CD4-positive, alpha-beta T cell treated with Interleukin-2 at 100 ng/mL for 4 hours (primary cell): ENCODE results near the gene WDR49.
"Not testable (repeated sequence)": the region's sequence is repeated elsewhere in the genome, so short reads cannot be mapped to it uniquely, and the experiment has no call there.

Source experiments
- DNase-seq: peaks from one replicate; pipeline ENCODE4 v3.0.0-alpha.2; 2020; ENCODE audit warnings: low spot score

The WDR49 gene

GRCh38 chr3:167614196-167614595, 39.5 kb downstream of the WDR49 start:
- not testable (repeated sequence) for DNase-seq

GRCh38 chr3:167611718-167612117, 42.0 kb downstream of the WDR49 start:
- no peak for DNase-seq

- DNase-seq: no peak
Measured at GRCh38 chr3:167609156-167609555, 44.6 kb downstream of the WDR49 start.

GRCh38 chr3:167606836-167607235, 46.9 kb downstream of the WDR49 start:
- DNase-seq: no peak

DNA sequence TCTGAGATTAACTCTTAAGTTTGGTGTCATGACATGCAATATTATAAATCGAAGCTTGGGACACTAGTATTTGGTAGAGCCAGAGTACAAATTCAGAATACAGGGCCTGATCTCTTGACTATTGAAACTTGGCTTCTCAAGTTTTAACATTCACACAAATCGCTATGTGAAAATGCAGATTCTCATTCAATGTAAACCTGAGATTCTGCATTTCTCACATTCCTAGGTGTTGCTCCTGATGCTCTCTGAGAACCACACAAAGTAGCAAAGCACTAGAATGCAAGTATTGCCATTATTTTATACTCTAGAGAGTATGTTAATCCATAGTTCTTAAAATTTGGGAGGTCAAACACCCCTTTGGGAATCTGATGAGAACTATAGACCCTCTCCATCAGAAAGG, 47.9 kb downstream of the WDR49 start:
- DNase-seq: no peak

DNA sequence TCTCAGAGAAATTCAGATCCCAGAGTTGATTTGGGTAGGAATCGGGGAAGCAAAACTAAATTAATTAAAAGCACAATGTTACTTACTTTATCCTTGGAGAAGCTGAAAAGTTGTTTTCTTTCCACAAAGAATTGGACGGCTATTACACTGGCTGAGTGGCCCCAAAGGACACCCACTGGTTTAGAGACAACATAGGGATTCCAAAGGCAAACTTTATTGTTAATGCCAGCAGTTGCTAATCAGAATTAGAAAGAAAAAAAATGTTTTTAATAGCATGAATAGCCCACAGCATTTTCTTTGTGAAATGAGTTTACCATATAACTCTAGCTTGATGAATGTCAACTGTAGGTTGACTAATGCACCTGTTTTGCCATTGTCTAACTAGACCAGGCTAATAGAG, 51.7 kb downstream of the WDR49 start:
- DNase-seq: no peak

DNA sequence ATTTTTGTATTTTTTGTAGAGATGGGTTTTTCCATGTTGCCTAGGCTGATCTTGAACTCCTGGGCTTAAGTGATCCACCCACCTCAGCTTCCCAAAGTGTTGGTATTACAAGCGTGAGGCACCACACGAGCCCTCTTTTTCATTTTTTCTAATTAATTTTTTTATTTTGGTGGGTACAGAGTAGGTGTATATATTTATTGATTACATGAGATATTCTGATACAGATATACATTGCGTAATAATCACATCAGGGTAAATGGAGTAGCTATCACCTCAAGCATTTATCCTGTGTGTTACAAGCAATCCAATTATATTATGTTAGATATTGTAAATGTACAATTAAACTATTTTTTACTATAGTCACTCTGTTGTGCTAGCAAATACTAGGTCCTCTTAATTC, 66.1 kb downstream of the WDR49 start:
- no peak for DNase-seq

GRCh38 chr3:167575000-167575600, 78.6 kb downstream of the WDR49 start:
- no peak for DNase-seq

DNA sequence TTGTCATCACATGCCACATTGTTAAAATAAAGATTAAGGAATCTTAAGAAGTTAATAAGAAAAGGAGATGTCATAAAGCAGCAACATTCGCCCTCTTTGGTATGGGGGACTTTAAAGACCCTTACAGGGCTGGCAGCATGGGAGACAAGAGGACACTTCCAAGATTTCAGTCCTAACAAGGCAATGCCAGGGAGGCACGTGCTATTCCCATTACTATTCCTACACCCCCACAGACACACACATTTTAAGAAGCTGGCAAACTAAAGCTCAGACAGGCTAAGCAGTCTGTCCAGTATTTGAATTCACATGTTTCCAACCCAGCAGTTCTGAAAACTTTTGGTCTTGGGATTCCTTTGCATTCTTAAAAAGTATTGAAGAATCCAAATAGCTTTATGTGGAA, 80.8 kb downstream of the WDR49 start:
- DNase-seq: no peak

- no peak for DNase-seq
Measured at GRCh38 chr3:167568634-167569033, 85.1 kb downstream of the WDR49 start.

GRCh38 chr3:167565489-167565888, 88.3 kb downstream of the WDR49 start:
- no peak for DNase-seq

DNA sequence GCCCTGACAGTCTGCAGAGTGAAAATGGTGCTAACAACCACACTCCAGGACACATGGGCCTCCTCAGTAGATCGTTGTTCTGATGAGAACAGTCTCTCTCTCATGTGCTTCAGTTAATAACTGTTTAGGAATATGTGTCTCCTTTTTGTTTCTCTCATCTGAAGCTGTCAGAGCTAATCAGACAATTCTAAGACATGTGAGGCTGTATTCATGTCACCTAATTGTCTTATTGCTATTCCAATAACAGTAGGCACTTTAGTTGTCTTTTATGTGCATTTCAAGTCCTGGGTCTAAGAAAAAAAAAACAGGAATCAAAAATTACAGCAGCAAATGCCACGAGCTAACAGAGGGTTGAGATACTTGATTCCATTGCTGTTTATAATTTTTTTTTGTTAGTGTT, 89.1 kb downstream of the WDR49 start:
- DNase-seq: no peak

GRCh38 chr3:167559924-167560323, 93.8 kb downstream of the WDR49 start:
- DNase-seq: no peak

- no peak for DNase-seq
Measured at GRCh38 chr3:167554898-167555297, 98.8 kb downstream of the WDR49 start.

GRCh38 chr3:167538081-167538480, 115.7 kb downstream of the WDR49 start:
- no peak for DNase-seq

DNA sequence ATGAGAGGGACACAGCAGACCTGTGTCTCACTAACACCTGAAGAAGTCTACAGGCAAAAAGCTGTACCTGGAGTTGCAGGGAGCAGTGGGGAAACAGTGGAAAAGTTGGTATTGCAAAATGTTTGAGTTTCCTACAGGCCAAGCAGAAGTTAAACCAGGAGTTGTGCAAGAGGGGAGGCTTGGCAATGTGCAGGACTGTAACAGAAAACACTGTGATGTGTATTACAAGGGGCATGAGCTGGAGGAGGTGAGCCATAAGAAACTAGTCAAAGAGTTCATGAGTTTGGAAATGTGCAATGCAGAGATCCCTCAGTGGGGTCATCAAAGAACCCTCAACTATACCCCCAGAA, 132.8 kb downstream of the WDR49 start:
- no peak for DNase-seq

GRCh38 chr3:167520266-167521005, 133.3 kb downstream of the WDR49 start:
- no peak for DNase-seq

- DNase-seq: no peak
Measured at GRCh38 chr3:167507954-167508353, 145.8 kb downstream of the WDR49 start.

GRCh38 chr3:167502401-167502800, 151.3 kb downstream of the WDR49 start:
- no peak for DNase-seq

- DNase-seq: no peak
Measured at GRCh38 chr3:167501941-167502340, 151.8 kb downstream of the WDR49 start.

DNA sequence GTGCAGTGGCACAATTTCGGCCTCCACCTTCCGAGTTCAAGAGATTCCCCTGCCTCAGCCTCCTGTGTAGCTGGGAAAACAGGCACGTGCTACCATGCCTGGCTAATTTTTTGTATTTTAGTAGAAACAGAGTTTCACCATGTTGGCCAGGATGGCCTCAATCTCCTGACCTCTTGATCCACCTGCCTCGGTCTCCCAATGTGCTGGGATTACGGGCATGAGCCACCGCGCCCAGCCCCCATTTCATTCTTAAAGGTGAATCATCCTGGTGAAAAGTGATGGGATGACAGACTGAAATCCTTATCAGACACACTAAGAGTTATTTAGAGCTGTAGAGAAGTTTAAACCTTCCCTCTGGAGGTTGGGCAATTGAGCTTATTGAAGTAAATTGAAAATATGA, 155.8 kb downstream of the WDR49 start:
- no peak for DNase-seq

DNA sequence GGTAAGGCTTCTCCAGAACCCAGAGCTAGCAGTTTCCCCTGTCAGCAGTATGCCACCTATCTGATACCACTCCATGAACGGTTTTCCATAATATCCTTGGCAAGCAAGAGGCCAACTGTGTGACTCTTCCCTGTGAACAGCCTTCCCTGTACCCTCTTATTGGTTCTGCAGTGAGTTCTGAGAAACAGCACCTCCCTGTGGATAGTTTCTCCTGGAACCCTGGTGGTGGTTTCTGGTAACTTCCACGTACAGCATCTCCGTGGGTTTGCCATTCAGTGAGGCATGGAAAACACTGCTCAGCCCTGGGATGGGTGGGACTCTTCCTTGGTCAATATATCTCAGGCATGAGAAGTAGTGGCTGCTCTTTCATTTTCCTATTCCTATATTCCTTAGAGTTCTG, 160.5 kb downstream of the WDR49 start:
- no peak for DNase-seq

- no peak for DNase-seq
Measured at GRCh38 chr3:167491621-167492020, 162.1 kb downstream of the WDR49 start.

- DNase-seq: no peak
Measured at GRCh38 chr3:167489571-167489970, 164.2 kb downstream of the WDR49 start.
